H1 (cell line): Measurements from ENCODE around the gene VAV2. TPM values are rescaled to one million over a fixed set of nuclear protein-coding genes. Genes with fewer than 3 reads are reported as not detected.

Experiments used
- CHD2 ChIP-seq: IDR thresholded peaks from 2 replicates; pipeline ENCODE4 v1.6.1; 2012; ENCODE audit warnings: low read length, improper control_type of control experiment
- FOSL1 ChIP-seq: IDR thresholded peaks from 2 replicates; pipeline ENCODE4 v1.6.1; 2011; ENCODE audit warnings: mild to moderate bottlenecking, low read depth, low read length, moderate library complexity; ENCODE audit not compliant: insufficient read depth
- JUND ChIP-seq: IDR thresholded peaks from 2 replicates; pipeline ENCODE4 v1.6.1; 2011; ENCODE audit warnings: mild to moderate bottlenecking, improper control_type of control experiment, low read length
- polyA plus RNA-seq, 7 experiments: library from polyadenylated mRNA; depleted of rRNA in 3 of 7; stranded (reverse) in 5 of 7; unstranded in 2 of 7; fragments of >200 nt in 5 of 7; fragments of 200-250 nt in 2 of 7; gene quantifications; 1 replicate in 5 of 7; 2 replicates in 1 of 7; 4 replicates in 1 of 7; pipeline versions ENCODE4 v1.2.1 to v1.2.3, GENCODE V29; 2011 to 2013; ENCODE audit warnings: missing spikeins in 2 of 7, mixed read lengths in 2 of 7
- total RNA-seq: library from RNA; stranded (reverse); fragmentation: NEBNext Ultra II Directional; extraction: Animal tissue kit (Norgen Biotek cat#: 25700); gene quantifications from 2 replicates; pipeline ENCODE4 v1.2.1, GENCODE V29; 2021

The VAV2 gene
- total and polyA plus RNA-seq, 2 of the 8 experiments (the other 6 are each of a cell fraction or from before 2014, with no cell fraction given): 13.6 to 37.6 TPM

DNA sequence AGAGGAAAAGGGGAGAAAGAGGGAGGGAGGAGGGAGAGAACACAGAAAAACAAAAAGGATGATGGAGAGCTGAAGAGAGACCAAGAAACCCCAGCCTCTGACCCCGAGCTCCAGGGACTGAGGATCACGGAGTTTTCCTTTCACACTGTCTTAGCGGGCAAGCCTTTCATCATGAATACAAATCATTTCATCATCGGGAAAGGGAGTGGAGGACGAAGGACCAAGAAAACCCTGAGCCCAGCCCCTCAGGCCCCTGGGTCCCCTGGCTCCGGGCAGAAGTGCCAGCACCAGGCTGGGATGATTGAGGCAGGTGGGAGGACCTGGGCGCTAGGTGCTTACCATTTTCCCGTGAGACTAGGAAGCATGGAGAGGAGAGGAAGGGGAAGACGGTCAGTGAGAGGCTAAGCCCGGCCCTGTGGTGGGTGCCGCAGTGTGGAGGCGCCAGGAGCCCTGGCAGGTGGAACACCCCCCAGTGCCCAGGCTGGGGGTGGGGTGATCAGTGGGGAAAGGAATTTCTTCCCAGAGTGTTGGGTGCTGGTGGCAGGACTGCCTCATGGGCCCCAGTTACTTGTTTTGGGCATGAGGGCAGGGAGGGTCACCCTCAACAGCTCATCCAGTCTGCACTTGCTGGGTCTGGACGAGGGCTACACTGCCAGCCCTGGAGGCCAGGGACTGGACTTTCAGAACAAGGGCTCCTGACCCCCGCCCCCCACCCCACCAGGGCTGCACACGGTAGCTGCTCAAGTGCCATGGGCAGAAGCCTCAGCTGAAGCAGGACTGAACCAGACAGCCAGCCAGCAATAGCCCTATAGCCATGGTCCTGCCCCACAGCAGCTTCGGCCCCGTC is 205.0 kb downstream of the VAV2 start (continued):
- TF ChIP-seq JUND (no peak), CHD2 (no peak), FOSL1 (no peak)
